ENCODE data around the gene PYY.
A peak's percentile ranks its signal among the peaks of the same experiment; 100 is the strongest.
"Not testable (repeated sequence)": the region's sequence is repeated elsewhere in the genome, so short reads cannot be mapped to it uniquely, and the experiment has no call there.

Gene PYY

DNA sequence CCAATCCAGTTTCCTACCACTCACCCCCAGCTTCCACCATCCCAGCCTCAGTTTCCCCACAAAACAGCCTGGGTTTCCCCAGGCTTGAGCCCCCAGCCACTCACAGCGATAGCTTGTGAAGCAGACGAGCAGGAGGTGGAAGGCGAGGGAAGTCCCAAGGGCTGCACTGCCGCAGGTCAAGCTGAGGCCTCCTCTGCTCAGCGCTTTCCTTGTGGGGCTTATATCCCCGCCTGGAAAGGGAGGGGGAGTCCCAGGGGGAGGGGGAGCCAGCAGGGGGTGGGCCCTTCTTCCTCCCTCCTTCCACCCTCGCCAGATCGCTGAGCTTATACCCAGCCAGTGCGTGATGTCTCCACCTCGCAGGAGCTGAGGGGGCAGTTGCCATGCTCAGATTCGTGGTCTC is at the start of gene PYY:
Gene PYY, minus strand, starts transcription at position 195 of the 400 bp plus-strand sequence. CDS start 457 bp downstream, outside the sequence.
- no peak for DNase-seq (ENCODE audit: low read depth in 2 of 2)

DNA sequence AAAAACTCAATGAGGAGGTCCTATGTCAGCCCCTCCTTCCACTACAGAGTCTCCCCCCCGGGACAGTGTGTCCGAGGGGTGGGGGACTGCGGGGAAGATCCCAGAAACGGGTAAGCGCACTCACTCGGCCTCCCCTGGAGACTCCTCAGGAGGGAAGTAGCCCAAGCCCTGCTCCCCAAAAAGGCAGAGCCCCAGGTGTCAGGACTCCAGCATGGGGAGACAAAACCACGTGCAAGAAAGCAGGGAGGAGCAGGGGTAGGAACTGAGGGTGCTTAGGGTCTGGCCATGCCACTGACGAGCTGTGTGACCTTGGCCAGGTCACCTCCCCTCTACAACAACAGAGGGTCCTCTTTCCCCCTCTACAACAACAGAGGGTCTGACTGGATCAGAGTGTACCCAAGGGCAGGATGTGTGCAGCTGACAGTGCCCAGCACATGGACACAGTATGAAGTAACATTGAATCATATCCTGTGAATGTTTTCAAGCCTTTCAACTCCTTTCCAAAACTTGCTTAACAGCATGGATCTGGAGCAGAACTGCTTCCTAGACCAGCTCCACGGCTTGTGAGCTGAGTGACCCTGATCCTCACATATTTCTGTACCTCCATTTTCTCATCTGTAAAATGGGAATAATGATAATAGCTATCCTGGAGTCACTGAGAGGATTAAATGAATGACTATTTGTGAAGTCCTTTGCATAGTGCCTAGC is 48.6 kb upstream of the PYY start:
- DNase-seq (ENCODE audit: low read depth in 2 of 2), result no peak

DNA sequence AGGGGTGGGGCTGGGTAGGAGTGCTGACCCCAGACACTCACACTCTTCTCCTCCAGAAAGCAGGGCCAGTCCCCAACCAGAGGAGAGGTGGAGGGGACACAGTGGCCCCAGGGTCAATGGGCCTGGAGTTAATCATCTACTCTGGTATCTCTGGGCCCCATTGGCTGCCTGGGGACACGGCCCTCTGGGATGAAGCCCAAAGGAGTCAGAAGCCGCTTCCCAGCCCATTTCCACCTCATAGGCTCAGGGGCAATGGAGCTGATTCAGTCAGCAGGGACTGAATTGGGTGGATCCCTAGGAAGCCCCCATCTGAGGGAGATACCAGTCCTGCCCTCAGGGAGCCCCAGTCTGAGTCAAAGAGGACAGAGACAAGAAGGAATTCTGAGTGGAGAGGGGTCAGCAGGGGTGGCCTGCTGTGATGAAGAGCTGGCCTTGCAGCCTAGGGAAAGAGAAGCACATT is 47.8 kb upstream of the PYY start:
- no peak for DNase-seq (ENCODE audit: low read depth in 2 of 2)

DNA sequence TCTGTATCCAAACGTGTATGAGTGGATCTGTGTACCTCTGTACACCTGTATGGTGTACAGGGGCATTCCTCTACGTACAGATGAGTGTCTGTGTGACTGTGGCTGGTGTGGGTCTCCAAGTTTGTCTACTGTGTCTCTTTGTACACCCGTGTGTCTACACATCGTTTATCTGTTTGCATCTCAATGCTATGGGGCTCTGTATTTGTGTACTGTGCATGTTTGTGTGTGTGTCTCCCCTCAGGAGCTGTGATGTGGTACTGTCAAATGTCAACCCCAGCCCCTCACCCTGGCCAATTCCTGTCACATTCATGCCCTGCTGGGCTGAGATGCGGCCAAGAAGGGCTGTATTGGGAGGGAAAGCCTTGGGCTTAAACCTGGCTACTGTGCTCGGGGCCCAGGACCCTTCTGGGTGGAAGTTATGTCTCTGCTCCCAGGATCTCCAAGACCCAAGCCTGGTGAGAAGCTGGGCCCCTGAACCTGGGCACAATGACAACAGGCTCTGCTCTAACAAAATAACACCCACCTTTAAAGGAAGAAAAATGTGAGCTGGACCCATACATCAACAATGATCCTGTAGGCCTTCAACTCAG is 47.2 kb upstream of the PYY start:
- no peak for DNase-seq (ENCODE audit: low read depth in 2 of 2)

DNA sequence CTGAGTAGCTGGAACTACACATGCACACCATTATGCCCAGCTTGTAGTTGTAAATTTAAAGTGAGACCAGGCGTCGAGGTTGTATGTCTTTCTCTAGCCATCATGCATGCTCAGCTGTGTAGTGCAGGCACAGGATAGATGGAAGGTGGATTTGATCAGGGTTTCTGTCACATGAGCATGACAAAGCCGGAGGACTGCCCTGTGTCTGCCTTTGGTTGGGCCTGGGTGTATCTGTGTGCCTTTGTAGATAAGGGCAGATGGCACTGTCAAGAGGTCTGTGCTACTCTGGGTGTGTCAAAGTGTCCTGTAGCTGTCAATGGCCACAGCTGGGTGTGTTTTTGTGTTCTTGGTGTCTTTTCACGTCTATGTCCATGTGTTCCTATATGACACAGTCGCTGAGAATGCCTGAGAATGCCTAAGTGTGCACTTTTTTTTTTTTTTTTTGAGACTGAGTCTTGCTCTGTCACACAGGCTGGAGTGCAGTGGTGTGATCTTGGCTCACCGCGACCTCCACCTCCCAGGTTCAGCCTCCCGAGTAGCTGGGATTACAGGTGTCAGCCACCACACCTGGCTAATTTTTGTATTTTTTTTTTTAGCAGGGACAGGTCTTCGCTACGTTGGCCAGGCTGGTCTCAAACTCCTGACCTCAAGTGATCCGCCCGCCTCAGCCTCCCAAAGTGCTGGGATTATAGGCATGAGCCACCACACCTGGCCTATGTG is 46.6 kb upstream of the PYY start:
- DNase-seq (ENCODE audit: low read depth in 2 of 2), result no peak

DNA sequence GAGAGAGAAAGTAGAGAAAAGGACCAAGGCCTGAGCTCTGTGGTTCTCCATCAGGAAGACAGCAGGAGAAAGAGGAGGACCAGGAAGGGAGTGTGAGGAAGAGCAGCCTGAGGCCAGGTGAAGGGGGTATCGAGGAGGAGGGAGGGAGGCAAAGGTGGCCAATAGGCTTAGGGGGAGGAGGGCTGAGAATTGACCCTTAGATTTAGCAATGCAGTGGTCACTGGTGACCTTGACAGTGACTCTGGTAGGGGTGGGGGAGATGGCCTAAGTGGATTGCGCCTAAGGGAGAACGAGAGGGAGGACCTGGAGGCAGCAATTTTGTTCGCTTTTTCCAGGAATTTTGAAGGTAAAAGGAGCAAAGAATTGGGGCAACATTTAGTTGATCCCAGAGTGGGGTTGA is 45.3 kb upstream of the PYY start:
- DNase-seq (ENCODE audit: low read depth in 2 of 2), result no peak

DNA sequence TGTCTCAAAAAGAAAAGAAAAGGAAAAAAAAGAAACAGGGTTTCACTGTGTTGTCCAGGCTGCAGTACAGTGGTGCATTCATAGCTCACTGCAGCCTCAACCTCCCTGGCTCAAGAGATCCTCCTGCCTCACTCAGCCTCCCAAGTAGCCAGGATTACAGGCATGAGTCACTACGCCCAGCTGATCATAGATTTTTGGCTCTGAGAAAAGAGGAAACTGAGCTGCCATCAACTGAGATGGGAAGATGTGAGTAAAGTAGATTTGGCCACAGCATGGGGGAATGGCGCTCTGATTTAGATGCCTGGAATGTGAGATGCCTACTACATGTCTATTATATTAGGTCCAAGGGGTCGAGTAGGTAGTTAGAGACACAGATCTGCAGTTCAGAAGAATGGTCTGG is 44.8 kb upstream of the PYY start:
- no peak for DNase-seq (ENCODE audit: low read depth in 2 of 2)

DNA sequence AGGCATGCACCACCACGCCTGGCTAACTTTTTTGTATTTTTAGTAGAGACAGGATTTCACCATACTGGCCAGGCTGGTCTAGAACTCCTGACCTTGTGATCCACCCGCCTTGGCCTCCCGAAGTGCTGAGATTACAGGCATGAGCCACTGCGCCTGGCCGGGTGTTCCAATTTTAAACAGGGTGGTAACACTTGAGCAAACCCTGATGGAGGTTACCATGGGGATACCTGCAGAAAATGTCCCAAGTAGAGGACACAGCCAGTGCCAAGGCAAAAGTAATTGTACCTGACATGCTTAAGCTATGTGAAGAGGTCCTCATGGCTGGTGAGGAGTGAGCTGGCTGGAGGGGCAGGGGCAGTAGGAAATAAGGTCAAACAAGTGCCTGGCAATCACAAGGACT is 43.4 kb upstream of the PYY start:
- DNase-seq (ENCODE audit: low read depth in 2 of 2), result not testable (repeated sequence)

DNA sequence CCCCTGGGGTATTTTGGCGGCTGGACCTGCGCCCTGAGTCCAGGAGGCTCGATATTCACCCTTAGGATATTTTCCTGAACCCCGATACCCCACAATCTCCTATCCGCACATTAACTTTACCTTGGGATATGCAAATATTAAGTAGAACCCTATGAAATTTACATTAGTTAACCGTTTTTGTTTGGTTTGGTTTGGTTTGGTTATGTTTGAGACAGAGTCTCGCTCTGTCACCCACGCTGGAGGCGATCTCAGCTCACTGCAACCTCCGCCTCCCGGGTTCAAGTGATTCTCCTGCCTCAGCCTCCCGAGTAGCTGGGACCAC is 41.4 kb upstream of the PYY start:
- DNase-seq (ENCODE audit: low read depth in 2 of 2), result no peak

DNA sequence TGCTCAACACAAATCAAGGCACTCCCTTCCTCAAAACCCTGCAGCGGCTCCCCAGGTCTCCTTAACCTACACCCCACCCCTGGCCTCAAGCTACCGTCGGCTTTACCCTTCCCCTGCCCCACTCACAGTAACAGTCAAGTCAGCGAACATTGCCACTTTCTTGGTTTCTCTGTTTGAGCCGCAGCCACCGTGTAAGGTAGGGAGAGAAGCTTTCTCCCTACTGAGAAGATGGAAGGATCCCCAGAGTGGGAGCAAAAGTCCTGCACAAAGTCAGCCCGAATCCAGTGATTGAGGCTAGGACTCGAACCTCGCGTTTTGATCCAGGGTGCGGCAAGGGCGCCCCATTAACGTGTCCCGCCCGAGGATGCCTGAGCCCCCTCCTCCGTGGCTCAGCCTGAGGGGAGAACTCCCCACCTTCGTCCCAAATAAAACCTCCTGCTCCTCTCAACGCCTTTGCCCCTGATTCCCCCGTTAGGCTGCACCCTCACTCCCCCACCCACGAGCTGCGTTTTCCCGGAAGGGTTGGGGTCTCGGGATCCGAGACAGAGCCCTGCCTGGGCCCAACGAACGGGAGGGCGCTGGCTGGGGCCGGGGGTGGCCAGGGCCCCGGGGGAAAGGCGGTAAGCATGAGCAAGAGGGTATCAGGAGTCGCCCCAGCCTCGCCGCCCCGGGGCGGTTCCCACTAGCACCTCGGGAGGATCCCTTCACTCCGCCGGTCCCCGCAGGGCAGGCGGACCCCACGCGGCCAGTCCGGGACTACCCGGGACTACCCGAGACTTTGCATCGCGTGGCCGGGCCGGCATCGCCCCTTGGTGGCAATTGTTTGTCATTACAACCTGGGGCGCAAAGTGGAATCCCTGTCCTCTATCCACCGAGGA is 40.8 kb upstream of the PYY start:
- DNase-seq (ENCODE audit: low read depth in 2 of 2), result peak; percentile 51 to 59

DNA sequence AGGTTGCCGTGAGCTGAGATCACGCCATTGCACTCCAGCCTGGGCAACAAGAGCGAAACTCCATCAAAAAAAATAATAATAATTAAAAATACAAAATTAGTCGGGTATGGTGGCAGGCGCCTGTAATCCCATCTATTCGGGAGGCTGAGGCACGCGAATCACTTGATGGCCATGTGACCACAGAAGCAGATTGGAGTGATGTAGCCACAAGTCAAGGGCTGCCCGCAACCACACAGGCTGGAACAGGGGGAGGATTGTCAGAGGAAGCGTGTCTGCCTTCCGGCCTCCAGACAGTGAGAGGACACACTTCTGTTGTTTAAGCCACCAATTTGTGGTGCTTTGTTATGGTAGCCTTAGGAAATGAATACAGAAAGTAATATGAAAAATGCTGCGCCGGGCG is 38.9 kb upstream of the PYY start:
- no peak for DNase-seq (ENCODE audit: low read depth in 2 of 2)

DNA sequence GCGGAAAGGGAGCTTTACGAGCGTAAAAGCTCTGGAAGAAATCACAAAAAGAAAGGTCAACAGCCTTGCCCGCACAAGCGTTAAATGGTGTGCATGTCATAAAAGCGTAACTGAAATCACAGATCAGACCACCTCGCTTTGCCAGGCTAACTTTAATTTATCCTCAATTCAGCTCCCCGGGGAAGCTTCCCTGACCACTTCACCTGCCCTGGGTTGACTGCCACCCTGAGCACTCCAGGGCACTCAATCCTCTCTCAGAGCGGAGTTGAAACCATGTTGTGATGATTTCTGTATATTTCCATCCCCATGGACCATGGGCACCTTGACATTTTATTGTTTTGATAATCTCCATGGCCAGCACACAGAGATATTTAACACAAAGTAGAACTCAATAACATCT is 34.6 kb upstream of the PYY start:
- no peak for DNase-seq (ENCODE audit: low read depth in 2 of 2)

DNA sequence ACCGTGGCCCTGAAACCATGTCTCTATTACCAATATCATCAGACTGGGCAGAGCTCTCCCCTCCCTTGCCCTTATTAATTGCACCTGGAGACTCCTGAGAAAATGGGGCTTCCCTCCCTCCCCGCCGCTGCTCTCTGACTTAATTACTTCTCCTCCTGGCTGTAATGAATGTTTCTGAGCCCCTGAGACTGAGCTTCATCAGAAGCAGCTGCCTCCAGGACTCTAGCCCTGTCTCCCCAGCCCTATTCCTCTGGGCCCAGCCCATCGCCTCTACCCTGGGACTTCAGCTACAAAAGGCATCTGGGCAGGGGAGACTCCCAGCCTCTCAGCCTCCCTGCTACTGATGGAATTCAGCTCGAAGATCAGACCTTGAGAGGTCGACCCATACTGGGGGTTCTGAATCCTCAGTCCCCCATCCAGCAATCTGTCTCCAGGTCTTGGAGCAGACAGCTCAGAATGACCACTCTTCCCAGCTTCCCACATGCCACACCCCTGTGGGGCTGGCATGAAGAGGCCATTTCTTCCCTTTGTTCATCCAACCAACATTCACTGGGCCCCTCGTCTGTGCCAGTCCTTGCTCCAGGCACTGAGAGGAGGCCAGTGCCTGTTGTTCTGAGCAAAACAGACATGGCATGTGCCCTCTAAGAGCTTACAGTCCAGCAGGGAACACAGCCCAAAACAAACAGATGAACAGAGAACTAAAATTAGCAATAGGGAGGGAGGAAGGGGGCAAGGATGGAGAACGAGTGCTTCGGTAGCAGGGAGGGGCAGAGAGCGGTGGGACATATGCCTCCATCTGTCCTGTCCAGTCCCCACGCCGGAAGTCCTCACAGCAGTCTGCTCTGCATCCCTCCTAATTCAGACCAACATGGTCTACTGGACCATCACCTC is 33.6 kb upstream of the PYY start:
- no peak for DNase-seq (ENCODE audit: low read depth in 2 of 2)

DNA sequence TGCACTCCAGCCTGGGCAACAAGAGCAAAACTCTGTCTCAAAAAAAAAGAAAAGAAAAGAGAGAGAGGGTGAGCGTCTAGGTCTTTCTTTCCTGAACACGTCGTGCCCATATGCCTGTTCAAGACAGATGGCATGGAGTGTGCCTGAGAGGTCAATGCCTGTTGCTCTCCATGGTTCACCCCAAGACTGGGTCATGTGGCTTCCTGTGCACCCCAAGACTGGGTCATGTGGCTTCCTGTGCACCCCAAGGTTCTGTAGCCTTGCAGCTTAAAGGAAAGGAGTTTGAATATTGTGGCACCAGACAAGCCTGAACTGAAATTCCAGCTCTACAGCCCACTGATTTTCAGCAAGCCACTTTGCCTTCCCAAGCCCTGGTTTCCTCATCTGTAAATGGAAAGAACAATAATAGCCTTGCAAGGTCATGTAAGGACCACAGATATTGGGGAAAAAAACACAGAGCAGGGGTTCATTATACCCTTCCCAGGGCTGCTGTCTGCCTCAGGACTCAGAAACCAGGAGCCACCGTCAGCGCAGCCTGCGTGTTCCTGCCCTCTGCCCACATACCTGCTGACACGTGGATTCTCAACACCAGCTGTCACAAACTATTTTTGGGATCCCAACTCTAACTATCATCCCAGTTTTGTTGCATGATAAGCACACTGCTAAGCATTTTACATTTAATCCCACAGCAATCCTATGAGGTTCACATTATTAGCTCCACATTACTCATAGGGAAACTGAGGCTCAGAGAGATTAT is 32.7 kb upstream of the PYY start:
- DNase-seq (ENCODE audit: low read depth in 2 of 2), result no peak

DNA sequence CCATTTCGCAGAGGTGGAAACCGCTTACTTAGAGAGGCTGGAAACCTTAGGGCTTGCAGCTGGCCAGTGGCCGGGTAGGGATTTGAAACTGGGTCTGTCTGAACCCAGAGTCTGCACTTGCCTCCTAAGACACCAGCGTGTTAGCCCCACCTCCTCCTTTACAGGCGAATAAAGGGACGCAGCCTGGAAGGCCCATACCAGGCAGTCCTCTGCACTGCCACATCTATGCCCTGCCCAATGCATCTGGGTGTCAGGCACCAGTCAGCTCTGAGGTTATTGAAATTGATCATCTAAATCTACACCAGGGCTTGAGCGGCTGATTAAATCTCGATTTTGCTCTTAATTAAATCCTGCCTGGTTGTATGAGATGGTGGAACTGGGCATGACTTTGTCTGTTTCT is 30.8 kb upstream of the PYY start:
- DNase-seq (ENCODE audit: low read depth in 2 of 2), result no peak

DNA sequence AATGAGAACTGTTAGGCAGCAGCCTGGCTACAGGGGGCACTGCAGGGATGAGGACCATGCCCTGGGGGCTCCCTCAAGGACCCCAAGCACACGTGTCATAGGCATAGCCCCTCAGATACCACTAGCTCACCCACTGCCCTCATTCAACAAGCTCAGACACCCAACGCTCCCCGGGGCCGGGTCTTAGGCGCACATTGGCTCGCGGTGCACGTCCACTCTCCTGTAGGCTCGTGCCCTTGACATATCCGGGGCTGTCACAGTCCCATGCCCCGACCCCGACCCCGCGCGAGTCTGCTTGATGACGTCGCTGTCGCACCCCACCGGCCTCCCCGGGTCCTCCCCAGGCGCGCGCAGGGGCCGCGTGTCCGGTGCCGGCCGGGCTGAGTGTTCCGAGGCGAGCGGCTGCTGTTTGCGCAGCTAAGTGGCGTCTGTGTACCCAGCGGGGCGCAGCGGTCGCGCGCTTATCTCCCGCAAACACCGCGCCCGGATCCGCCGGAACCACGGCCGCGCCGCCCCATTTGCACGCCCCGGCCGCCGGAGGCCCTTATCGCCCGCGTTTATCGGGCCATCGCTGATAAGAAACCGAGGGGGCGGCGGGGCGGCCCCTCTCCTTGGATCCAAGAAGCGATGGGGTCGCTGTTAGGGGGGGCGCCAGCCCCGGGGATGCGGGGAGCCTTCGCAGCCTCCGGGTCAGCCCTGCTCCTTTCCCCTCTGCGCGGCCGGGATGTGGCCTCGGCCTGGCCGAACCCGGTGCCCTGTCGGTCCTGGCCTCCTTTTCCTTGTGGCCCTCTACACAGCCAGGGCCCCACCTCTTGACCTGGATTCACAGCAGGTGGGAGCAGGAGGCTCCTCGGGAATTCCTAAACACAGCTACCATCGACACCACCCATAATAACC is 30.0 kb upstream of the PYY start:
- no peak for DNase-seq (ENCODE audit: low read depth in 2 of 2)

DNA sequence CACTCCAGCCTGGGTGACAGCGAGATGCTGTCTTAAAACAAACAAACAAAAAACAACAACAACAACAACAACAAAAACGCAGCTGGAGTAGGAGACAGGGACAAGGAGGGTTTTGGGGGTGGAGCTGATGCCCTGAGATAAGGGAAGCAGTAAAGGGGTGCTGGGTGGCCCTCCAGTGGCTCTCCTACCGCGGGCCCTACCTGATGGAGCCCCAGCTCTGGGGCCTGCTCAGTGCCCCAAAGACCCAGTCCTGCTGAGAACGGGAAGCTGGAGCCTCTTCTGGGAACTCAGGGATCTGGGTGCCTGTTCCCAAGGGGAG is 29.4 kb upstream of the PYY start:
- DNase-seq (ENCODE audit: low read depth in 2 of 2), result no peak

DNA sequence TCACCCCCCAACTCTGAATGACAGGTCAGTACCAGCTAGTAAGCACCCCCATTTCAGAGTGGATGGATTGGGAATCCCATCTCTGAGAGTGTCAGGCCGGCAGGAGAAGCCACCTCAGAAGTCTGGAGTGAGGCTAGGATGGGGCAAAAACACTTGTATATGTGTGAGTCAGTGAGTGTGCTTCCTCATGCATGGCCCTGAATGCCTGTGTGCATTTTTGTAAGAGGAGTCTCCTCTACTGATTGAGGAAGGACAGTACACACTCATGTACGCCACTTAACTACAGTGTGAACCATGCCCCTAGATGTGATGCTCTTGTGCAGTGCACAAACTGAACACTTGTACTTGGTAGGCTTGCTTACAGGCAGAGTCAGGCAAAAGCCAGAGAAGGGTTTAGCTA is 28.4 kb upstream of the PYY start:
- no peak for DNase-seq (ENCODE audit: low read depth in 2 of 2)

DNA sequence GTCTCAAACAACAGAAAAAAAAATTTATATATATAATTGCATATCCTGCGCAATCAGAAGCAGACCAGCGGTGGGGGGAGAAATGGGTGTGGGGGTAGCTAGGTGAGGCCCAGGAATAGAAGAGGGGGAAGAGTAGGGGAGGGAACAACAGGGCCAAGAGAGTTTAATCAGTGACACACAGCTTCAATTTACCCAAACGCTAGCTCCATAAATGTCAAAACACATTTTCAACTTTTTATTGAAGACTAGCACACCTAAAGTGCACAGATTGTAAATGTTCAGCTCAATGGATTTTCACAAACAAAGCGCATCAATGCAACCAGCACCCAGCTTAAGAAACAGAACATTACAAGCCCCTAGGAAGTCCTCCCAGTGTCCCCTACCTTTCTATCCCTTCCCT is 25.9 kb upstream of the PYY start:
- DNase-seq (ENCODE audit: low read depth in 2 of 2), result no peak

DNA sequence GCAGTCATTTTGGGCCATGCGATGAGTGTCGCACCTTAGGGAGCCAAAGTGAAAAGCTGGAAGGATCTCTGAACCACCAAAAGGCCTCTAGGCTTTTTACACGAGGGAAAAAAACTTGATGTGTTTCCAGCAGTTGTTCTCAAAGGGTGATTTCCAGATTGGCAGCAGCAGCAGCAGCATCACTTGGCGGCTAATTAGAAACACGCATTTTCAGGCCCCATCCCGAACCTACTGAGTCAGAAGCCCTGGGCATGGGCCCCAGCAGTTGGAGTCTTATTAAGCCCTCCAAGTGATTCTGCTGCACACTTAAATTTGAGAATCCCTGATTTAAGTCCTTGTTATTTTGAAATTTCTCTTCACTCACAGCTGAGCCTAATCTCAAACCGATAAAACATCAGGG is 25.3 kb upstream of the PYY start:
- DNase-seq (ENCODE audit: low read depth in 2 of 2), result no peak
